Eye (tissue), 1 donor: ENCODE data around the gene NRP2.
A peak's percentile ranks its signal among the peaks of the same experiment; 100 is the strongest.

Experiments used
- DNase-seq: peaks from one replicate; pipeline ENCODE4 v3.0.0-alpha.2; 2015

Gene NRP2

GRCh38 chr2:205781244-205781931, 99.1 kb downstream of the NRP2 start:
- DNase-seq, result no peak

GRCh38 chr2:205782941-205783340, 100.6 kb downstream of the NRP2 start:
- DNase-seq, result no peak

- peak; percentile 55 for DNase-seq
These were observed 101.7 kb downstream of the NRP2 start for GRCh38 chr2:205783872-205784499.

GRCh38 chr2:205785507-205786260, 103.4 kb downstream of the NRP2 start:
- DNase-seq, result no peak

- DNase-seq, result no peak
These were observed 104.7 kb downstream of the NRP2 start for GRCh38 chr2:205786976-205787375.

- DNase-seq, result no peak
These were observed 105.5 kb downstream of the NRP2 start for GRCh38 chr2:205787761-205788160.

GRCh38 chr2:205789906-205790305, 107.6 kb downstream of the NRP2 start:
- no peak for DNase-seq

- no peak for DNase-seq
These were observed 110.6 kb downstream of the NRP2 start for GRCh38 chr2:205792908-205793307.

- DNase-seq, result no peak
These were observed 114.6 kb downstream of the NRP2 start for GRCh38 chr2:205796805-205797313.

GRCh38 chr2:205797866-205798265, 115.6 kb downstream of the NRP2 start:
- no peak for DNase-seq

GRCh38 chr2:205800224-205800623, 117.9 kb downstream of the NRP2 start:
- DNase-seq, result no peak

GRCh38 chr2:205800773-205801172, 118.5 kb downstream of the NRP2 start:
- no peak for DNase-seq

GRCh38 chr2:205802065-205802464, 119.8 kb downstream of the NRP2 start:
- DNase-seq, result no peak

GRCh38 chr2:205802941-205803340, 120.6 kb downstream of the NRP2 start:
- no peak for DNase-seq

GRCh38 chr2:205803500-205803899, 121.2 kb downstream of the NRP2 start:
- DNase-seq, result no peak

- DNase-seq, result no peak
These were observed 122.8 kb downstream of the NRP2 start for GRCh38 chr2:205805136-205805535.

- DNase-seq, result no peak
These were observed 124.0 kb downstream of the NRP2 start for GRCh38 chr2:205806143-205806905.

- no peak for DNase-seq
These were observed 124.9 kb downstream of the NRP2 start for GRCh38 chr2:205807229-205807628.

- DNase-seq, result no peak
These were observed 125.5 kb downstream of the NRP2 start for GRCh38 chr2:205807758-205808157.

GRCh38 chr2:205808486-205809121, 126.3 kb downstream of the NRP2 start:
- no peak for DNase-seq

GRCh38 chr2:205811387-205811786, 129.1 kb downstream of the NRP2 start:
- DNase-seq, result no peak

GRCh38 chr2:205814039-205814364, 131.7 kb downstream of the NRP2 start:
- DNase-seq, result no peak

GRCh38 chr2:205815673-205816072, 133.4 kb downstream of the NRP2 start:
- DNase-seq, result peak; percentile 9
